Muscle of arm (tissue), 12 donors: ENCODE data around the gene FBXO34. TPM values are rescaled to one million over a fixed set of nuclear protein-coding genes. Genes with fewer than 3 reads are reported as not detected.
"Not testable (repeated sequence)": the region's sequence is repeated elsewhere in the genome, so short reads cannot be mapped to it uniquely, and the experiment has no call there.

Experiments used
- DNase-seq: peaks from one replicate; pipeline ENCODE4 v3.0.0-alpha.2; 2013
- polyA plus RNA-seq, 12 donors: library from polyadenylated mRNA; unstranded; fragments of 120-200 nt; gene quantifications; one replicate each; pipeline ENCODE4 v1.2.1, GENCODE V29; 2013; ENCODE audit not compliant: insufficient read length in 12 of 12

FBXO34 gene
- polyA plus RNA-seq, 12 donors: 15.2 to 24.0 (median 19.7) TPM; not detected in 1

- no peak for DNase-seq
Measured at GRCh38 chr14:55374771-55375170, 103.5 kb downstream of the FBXO34 start.

DNA sequence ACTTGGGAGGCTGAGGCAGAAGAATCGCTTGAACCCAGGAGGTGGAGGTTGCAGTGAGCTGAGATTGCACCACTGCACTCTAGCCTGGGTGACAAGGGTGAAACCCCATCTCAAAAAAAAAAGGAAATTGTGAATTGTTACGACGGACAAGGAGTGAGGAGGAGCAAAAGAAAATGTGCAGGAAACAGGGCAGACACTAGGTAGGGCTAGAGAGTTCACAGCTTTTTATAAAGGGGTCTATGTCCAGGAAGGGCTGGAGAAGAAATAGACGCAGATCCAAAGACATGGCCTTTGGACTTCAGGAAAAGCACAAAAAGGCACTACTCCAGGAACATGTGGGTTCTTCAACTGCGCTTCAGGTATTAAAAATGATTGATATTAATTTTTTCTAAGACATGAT lies 106.0 kb downstream of the FBXO34 start:
- DNase-seq: no peak

- no peak for DNase-seq
Measured at GRCh38 chr14:55381040-55381439, 109.8 kb downstream of the FBXO34 start.

DNA sequence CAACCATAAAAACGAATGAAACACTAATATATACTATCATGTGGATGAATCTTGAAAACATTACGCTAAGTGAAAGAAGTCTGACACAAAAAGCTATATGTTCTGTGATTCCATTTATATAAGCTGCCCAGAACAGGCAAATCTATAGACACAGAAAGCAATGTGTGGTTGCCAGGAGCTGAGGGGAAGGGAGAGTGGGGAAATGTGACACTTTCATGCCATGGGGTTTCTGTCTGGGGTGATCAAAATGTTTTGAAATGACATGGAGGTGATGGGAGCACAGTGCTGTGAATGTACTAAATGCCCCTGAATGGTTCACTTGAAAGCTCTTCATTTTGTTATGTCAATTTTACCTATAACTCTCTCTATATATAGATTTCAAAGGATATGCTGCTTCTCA lies 110.3 kb downstream of the FBXO34 start:
- no peak for DNase-seq

GRCh38 chr14:55382483-55382882 lies 111.3 kb downstream of the FBXO34 start:
- no peak for DNase-seq

DNA sequence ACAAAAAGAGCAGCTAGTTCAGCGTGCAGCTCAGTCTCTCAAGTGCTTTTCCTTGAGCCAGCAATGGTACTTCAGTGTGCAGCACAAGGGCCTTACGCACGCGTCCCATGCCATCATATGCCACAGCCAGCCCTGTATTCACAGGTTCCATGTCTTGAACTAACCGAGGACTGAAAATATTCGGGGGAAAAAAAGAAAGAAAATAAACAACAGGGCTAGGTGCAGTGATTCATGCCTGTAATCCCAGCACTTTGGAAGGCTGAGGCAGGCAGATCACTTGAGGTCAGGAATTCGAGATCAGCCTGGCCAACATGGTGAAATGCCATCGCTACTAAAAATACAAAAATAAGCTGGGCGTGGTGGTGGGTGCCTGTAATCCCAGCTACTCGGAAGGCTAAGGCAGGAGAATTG lies 111.8 kb downstream of the FBXO34 start:
- DNase-seq: not testable (repeated sequence)

GRCh38 chr14:55383541-55384140 lies 112.4 kb downstream of the FBXO34 start:
- no peak for DNase-seq

- no peak for DNase-seq
Measured at GRCh38 chr14:55384536-55384935, 113.3 kb downstream of the FBXO34 start.

GRCh38 chr14:55386037-55386808 lies 115.0 kb downstream of the FBXO34 start:
- no peak for DNase-seq

- no peak for DNase-seq
Measured at GRCh38 chr14:55387121-55387520, 115.9 kb downstream of the FBXO34 start.

- no peak for DNase-seq
Measured at GRCh38 chr14:55388160-55388559, 116.9 kb downstream of the FBXO34 start.

DNA sequence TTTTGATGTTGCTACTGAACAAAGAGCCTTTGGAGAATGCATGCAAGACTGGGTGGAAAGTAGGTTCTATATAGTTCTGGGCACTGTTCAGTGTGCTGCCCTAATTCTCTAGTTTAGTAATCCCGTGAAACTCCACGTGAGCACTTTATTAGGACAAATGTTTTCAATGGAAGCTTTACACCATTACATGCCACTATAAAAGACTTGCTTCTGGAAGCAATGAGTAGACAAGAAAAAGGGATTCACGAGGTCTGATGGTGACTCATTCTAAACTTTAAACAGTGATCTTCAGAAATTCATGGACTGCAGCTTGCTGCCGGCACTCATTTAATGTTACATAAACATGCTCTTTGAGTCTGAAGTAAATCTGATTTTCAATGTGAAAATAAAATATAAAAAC lies 118.1 kb downstream of the FBXO34 start:
- DNase-seq: no peak

DNA sequence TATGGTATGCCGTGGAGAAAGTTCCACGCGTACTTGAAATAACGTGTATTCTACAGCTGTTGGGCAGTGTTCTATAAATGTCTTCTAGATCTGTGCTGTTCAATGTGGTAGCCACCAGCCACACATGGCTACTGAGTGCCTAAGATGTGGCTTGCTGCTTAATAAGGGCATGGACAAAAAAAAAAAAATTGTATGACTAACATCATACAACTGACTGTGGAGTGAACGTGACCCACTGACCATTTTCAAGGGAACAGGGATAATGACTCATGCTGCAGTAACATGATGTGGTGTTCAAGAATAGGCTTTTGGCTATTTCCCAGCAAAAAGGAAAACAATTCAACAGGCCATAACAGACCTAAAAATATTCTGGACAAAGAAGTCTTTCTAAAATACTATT lies 127.5 kb downstream of the FBXO34 start:
- DNase-seq: no peak

DNA sequence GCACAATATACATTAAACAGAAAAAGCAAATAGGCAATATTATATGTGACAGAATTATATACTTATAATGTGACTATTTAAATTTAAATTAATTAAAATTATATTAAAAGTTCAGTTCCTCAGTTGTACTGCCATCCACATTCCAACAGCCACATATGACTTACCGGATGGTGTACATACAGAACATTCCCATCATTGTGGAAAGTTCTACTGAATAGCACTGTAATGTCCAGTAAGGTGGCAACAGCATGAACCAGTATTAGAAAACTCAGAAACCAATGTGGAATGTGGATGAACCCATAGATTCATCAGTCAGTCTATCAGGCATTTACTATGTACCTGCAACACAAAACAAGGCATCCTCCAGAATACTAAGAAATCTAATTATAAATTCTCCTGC lies 128.0 kb downstream of the FBXO34 start:
- no peak for DNase-seq

- no peak for DNase-seq
Measured at GRCh38 chr14:55399852-55400251, 128.6 kb downstream of the FBXO34 start.

- DNase-seq: no peak
Measured at GRCh38 chr14:55401751-55402150, 130.5 kb downstream of the FBXO34 start.

Other genes with a start within 250 kb of the FBXO34 start
- 10 to 100 TPM in 4 of 12 donors, 1 to 10 TPM in 7, not detected in 1; 5.4 to 18.4 (median 9.9) TPM for gene WDHD1, start 244.3 kb upstream of the FBXO34 start, polyA plus RNA-seq
- 10 to 100 TPM in 9 of 12 donors, 1 to 10 TPM in 2, not detected in 1; 8.0 to 14.4 (median 11.3) TPM for gene SOCS4, start 244.2 kb upstream of the FBXO34 start, polyA plus RNA-seq
- gene MAPK1IP1L, start 219.8 kb upstream of the FBXO34 start, polyA plus RNA-seq: 100 to 1,000 TPM in 1 of 12 donors, 10 to 100 TPM in 11; 57.0 to 139 (median 65.4) TPM
- gene LGALS3, start 142.2 kb upstream of the FBXO34 start, polyA plus RNA-seq: 100 to 1,000 TPM in 2 of 12 donors, 10 to 100 TPM in 9, not detected in 1; 26.8 to 218 (median 34.9) TPM
- 10 to 100 TPM in 9 of 12 donors, 1 to 10 TPM in 2, not detected in 1; 7.3 to 20.1 (median 12.9) TPM for gene DLGAP5, start 79.8 kb upstream of the FBXO34 start, polyA plus RNA-seq
- gene ATG14, start 140.4 kb downstream of the FBXO34 start, polyA plus RNA-seq: 10 to 100 TPM in 11 of 12 donors, not detected in 1; 11.2 to 22.9 (median 17.1) TPM
- under 1 TPM in 3 of 12 donors, not detected in 9; 0.10 to 0.13 (median 0.12) TPM for gene TBPL2, start 169.2 kb downstream of the FBXO34 start, polyA plus RNA-seq